ENCODE data around the gene ANKRD53.

The ANKRD53 gene

GRCh38 chr2:70978341-70979179 is at the start of gene ANKRD53:
Gene ANKRD53, plus strand, starts transcription at chr2:70978630. Its CDS starts 16 bp downstream, at chr2:70978646.
- Mint-ChIP-seq H3K27ac (peak within 1 kb of the TSS; percentile 82), H3K4me3 (peak within 1 kb of the TSS; percentile 78), H3K4me1 (peaks cover 20% of the 10 kb centered on the region), H3K36me3 (no peaks in the 10 kb centered on the region), H3K9me3 (no peaks in the 10 kb centered on the region)
- DNase-seq (ENCODE audit: low spot score in 2 of 2) (peak in 1 of 2 donors; percentile 51), ATAC-seq (peak; percentile 19)

GRCh38 chr2:70930371-70931329 is 47.8 kb upstream of the ANKRD53 start:
- no peaks in the 10 kb centered on the region for H3K9me3 Mint-ChIP-seq
- ATAC-seq (no peak), DNase-seq (ENCODE audit: low spot score in 2 of 2) (peak in 1 of 2 donors; percentile 25)
- H3K36me3 Mint-ChIP-seq: no peaks in the 10 kb centered on the region
- H3K27ac Mint-ChIP-seq: no peak overlapping the region
- no peaks in the 10 kb centered on the region for H3K4me1 Mint-ChIP-seq
- no peak overlapping the region for H3K4me3 Mint-ChIP-seq

- no peak overlapping the region for H3K27ac Mint-ChIP-seq
- H3K4me3 Mint-ChIP-seq: no peak overlapping the region
- DNase-seq (ENCODE audit: low spot score in 2 of 2) (peak in 1 of 2 donors; percentile 32), ATAC-seq (no peak)
- no peaks in the 10 kb centered on the region for H3K36me3 Mint-ChIP-seq
- H3K9me3 Mint-ChIP-seq: no peaks in the 10 kb centered on the region
- H3K4me1 Mint-ChIP-seq: no peaks in the 10 kb centered on the region
These were observed 46.9 kb upstream of the ANKRD53 start for GRCh38 chr2:70931376-70932000.

- H3K36me3 Mint-ChIP-seq: no peaks in the 10 kb centered on the region
- H3K9me3 Mint-ChIP-seq: no peaks in the 10 kb centered on the region
- no peaks in the 10 kb centered on the region for H3K4me1 Mint-ChIP-seq
- H3K4me3 Mint-ChIP-seq: no peak overlapping the region
- ATAC-seq: no peak
- no peak overlapping the region for H3K27ac Mint-ChIP-seq
- no peak for DNase-seq (ENCODE audit: low spot score in 2 of 2)
These were observed 45.7 kb upstream of the ANKRD53 start for GRCh38 chr2:70932631-70933230.

GRCh38 chr2:70934981-70935380 is 43.4 kb upstream of the ANKRD53 start:
- Mint-ChIP-seq H3K9me3 (no peaks in the 10 kb centered on the region), H3K4me1 (no peaks in the 10 kb centered on the region), H3K4me3 (no peak overlapping the region), H3K36me3 (no peaks in the 10 kb centered on the region), H3K27ac (no peak overlapping the region)
- ATAC-seq (no peak), DNase-seq (ENCODE audit: low spot score in 2 of 2) (peak in 1 of 2 donors; percentile 22)

GRCh38 chr2:70935468-70936164 is 42.8 kb upstream of the ANKRD53 start, which contains the start of gene ATP6V1B1:
Gene ATP6V1B1, plus strand, starts transcription at chr2:70935900. Its CDS starts 55 bp downstream, at chr2:70935955.
- H3K9me3 Mint-ChIP-seq: no peaks in the 10 kb centered on the region
- H3K27ac Mint-ChIP-seq: no peak within 1 kb of the TSS
- ATAC-seq (no peak), DNase-seq (ENCODE audit: low spot score in 2 of 2) (no peak)
- no peaks in the 10 kb centered on the region for H3K36me3 Mint-ChIP-seq
- no peak within 1 kb of the TSS for H3K4me3 Mint-ChIP-seq
- no peaks in the 10 kb centered on the region for H3K4me1 Mint-ChIP-seq

- no peak for ATAC-seq
- no peak for DNase-seq (ENCODE audit: low spot score in 2 of 2)
- H3K9me3 Mint-ChIP-seq: no peaks in the 10 kb centered on the region
- H3K36me3 Mint-ChIP-seq: no peaks in the 10 kb centered on the region
- no peaks in the 10 kb centered on the region for H3K4me1 Mint-ChIP-seq
- no peak overlapping the region for H3K4me3 Mint-ChIP-seq
- no peak overlapping the region for H3K27ac Mint-ChIP-seq
These were observed 42.1 kb upstream of the ANKRD53 start for GRCh38 chr2:70936165-70936978.

- ATAC-seq (peak; percentile 5), DNase-seq (ENCODE audit: low spot score in 2 of 2) (no peak)
- no peaks in the 10 kb centered on the region for H3K36me3 Mint-ChIP-seq
- H3K27ac Mint-ChIP-seq: no peak overlapping the region
- no peak overlapping the region for H3K4me3 Mint-ChIP-seq
- no peaks in the 10 kb centered on the region for H3K4me1 Mint-ChIP-seq
- no peaks in the 10 kb centered on the region for H3K9me3 Mint-ChIP-seq
These were observed 41.2 kb upstream of the ANKRD53 start for GRCh38 chr2:70936979-70937811.

GRCh38 chr2:70937866-70938585 is 40.4 kb upstream of the ANKRD53 start:
- Mint-ChIP-seq H3K27ac (no peak overlapping the region), H3K4me3 (no peak overlapping the region), H3K36me3 (no peaks in the 10 kb centered on the region), H3K4me1 (no peaks in the 10 kb centered on the region), H3K9me3 (no peaks in the 10 kb centered on the region)
- no peak for DNase-seq (ENCODE audit: low spot score in 2 of 2)
- no peak for ATAC-seq

GRCh38 chr2:70938586-70938950 is 39.9 kb upstream of the ANKRD53 start:
- ATAC-seq: no peak
- H3K36me3 Mint-ChIP-seq: no peaks in the 10 kb centered on the region
- no peak overlapping the region for H3K27ac Mint-ChIP-seq
- H3K4me3 Mint-ChIP-seq: no peak overlapping the region
- DNase-seq (ENCODE audit: low spot score in 2 of 2): no peak
- no peaks in the 10 kb centered on the region for H3K9me3 Mint-ChIP-seq
- H3K4me1 Mint-ChIP-seq: no peaks in the 10 kb centered on the region

GRCh38 chr2:70939001-70939838 is 39.2 kb upstream of the ANKRD53 start:
- H3K27ac Mint-ChIP-seq: no peak overlapping the region
- DNase-seq (ENCODE audit: low spot score in 2 of 2) (no peak), ATAC-seq (no peak)
- no peak overlapping the region for H3K4me3 Mint-ChIP-seq
- no peaks in the 10 kb centered on the region for H3K4me1 Mint-ChIP-seq
- no peaks in the 10 kb centered on the region for H3K9me3 Mint-ChIP-seq
- no peaks in the 10 kb centered on the region for H3K36me3 Mint-ChIP-seq
